Neural cell (in vitro differentiated cells): ENCODE data around the gene CRELD1. TPM values are rescaled to one million over a fixed set of nuclear protein-coding genes. Genes with fewer than 3 reads are reported as not detected.

Experiments
- H2AFZ ChIP-seq: fragments of 200-600, 300-800 bp; sonication (generic), shearing (Covaris generic); 2 replicates; pipeline ENCODE4 v1.6.0; 2014; ENCODE audit warnings: low read depth, mild to moderate bottlenecking, antibody characterized with exemption, low read length, moderate library complexity
- H3F3A ChIP-seq: fragments of 200-600 bp; shearing (Covaris generic); 2 replicates; pipeline ENCODE4 v1.6.1; 2016; ENCODE audit warnings: mild to moderate bottlenecking, moderate library complexity, mixed read lengths, antibody characterized with exemption, low read length; ENCODE audit not compliant: insufficient read depth, poor library complexity, severe bottlenecking
- H3K27ac ChIP-seq: fragments of 200-600, 300-800 bp; sonication (generic), shearing (Covaris generic); 2 replicates; pipeline ENCODE4 v1.5.1; 2014; ENCODE audit warnings: mild to moderate bottlenecking, low read length, moderate library complexity
- H3K27me3 ChIP-seq: fragments of 300-800, 200-600 bp; sonication (generic), shearing (Covaris generic); 2 replicates; pipeline ENCODE4 v1.6.0; 2014; ENCODE audit warnings: mild to moderate bottlenecking, low read depth, low read length, moderate library complexity; ENCODE audit not compliant: insufficient read depth
- H3K36me3 ChIP-seq: fragments of 300-800, 200-600 bp; sonication (generic), shearing (Covaris generic); 2 replicates; pipeline ENCODE4 v1.5.1; 2014; ENCODE audit warnings: mild to moderate bottlenecking, antibody characterized with exemption, low read length, moderate library complexity; ENCODE audit not compliant: insufficient read depth
- H3K4me2 ChIP-seq: fragments of 300-800, 200-600 bp; sonication (generic), shearing (Covaris generic); 2 replicates; pipeline ENCODE4 v1.6.0; 2014; ENCODE audit warnings: mild to moderate bottlenecking, low read length
- H3K4me3 ChIP-seq: fragments of 300-800, 200-600 bp; sonication (generic), shearing (Covaris generic); 2 replicates; pipeline ENCODE4 v1.5.1; 2014; ENCODE audit warnings: mild to moderate bottlenecking, low read length, moderate library complexity
- H3K79me2 ChIP-seq: fragments of 200-600 bp; shearing (Covaris generic); replicated peaks from 2 replicates; pipeline ENCODE4 v1.6.0; 2014; ENCODE audit warnings: mild to moderate bottlenecking, low read length, moderate library complexity; ENCODE audit not compliant: insufficient read depth
- H3K9ac ChIP-seq: fragments of 300-800, 200-600 bp; sonication (generic), shearing (Covaris generic); 2 replicates; pipeline ENCODE4 v1.6.1; 2016; ENCODE audit warnings: mild to moderate bottlenecking, low read length, mixed read lengths
- H3K9me2 ChIP-seq: fragments of 200-600 bp; shearing (Covaris generic); 2 replicates; pipeline ENCODE4 v1.6.1; 2016; ENCODE audit warnings: mild to moderate bottlenecking, low read length, mixed read lengths; ENCODE audit not compliant: insufficient read depth
- H3K9me3 ChIP-seq: fragments of 200-600, 300-800 bp; sonication (generic), shearing (Covaris generic); 2 replicates; pipeline ENCODE4 v1.6.1; 2016; ENCODE audit warnings: mild to moderate bottlenecking, mixed run types, low read length, moderate library complexity, mixed read lengths
- H4K20me1 ChIP-seq: fragments of 200-600 bp; shearing (Covaris generic); 2 replicates; pipeline ENCODE4 v1.6.1; 2016; ENCODE audit warnings: mild to moderate bottlenecking, mixed run types; ENCODE audit not compliant: insufficient read depth
- CTCF ChIP-seq: fragments of 450-650 bp; IDR thresholded peaks from 2 replicates; pipeline ENCODE4 v1.5.1; 2014; ENCODE audit warnings: antibody characterized with exemption, mild to moderate bottlenecking, moderate library complexity; ENCODE audit not compliant: poor library complexity, severe bottlenecking
- EP300 ChIP-seq: fragments of 450-650 bp; conservative IDR thresholded peaks from 2 replicates; pipeline ENCODE4 v1.6.1; 2014; ENCODE audit warnings: antibody characterized with exemption, mild to moderate bottlenecking, moderate library complexity; ENCODE audit not compliant: poor library complexity, severe bottlenecking
- EZH2 ChIP-seq: fragments of 200-600, 300-800 bp; shearing (Covaris generic), sonication (generic); IDR thresholded peaks from 2 replicates; pipeline ENCODE4 v1.6.1; 2014; ENCODE audit warnings: antibody characterized with exemption, low read length, borderline replicate concordance, mild to moderate bottlenecking; ENCODE audit not compliant: insufficient read depth, poor library complexity, severe bottlenecking
- MXI1 ChIP-seq: fragments of 450-650 bp; conservative IDR thresholded peaks from 2 replicates; pipeline ENCODE4 v1.6.1; 2014; ENCODE audit warnings: antibody characterized with exemption, mild to moderate bottlenecking; ENCODE audit not compliant: poor library complexity, severe bottlenecking
- POLR2AphosphoS5 ChIP-seq: IDR thresholded peaks from 2 replicates; pipeline ENCODE4 v1.6.1; 2012
- RAD21 ChIP-seq: fragments of 450-650 bp; conservative IDR thresholded peaks from 2 replicates; pipeline ENCODE4 v1.6.1; 2014; ENCODE audit warnings: antibody characterized with exemption, mild to moderate bottlenecking, moderate library complexity
- REST ChIP-seq: IDR thresholded peaks from 2 replicates; pipeline ENCODE4 v1.6.1; 2012; ENCODE audit warnings: borderline replicate concordance
- SMC3 ChIP-seq: fragments of 450-650 bp; conservative IDR thresholded peaks from 2 replicates; pipeline ENCODE4 v1.6.1; 2014; ENCODE audit warnings: antibody characterized with exemption, mild to moderate bottlenecking, moderate library complexity; ENCODE audit not compliant: poor library complexity
- TAF1 ChIP-seq: IDR thresholded peaks from 2 replicates; pipeline ENCODE4 v1.6.1; 2012; ENCODE audit warnings: low read depth
- polyA plus RNA-seq: library from polyadenylated mRNA; depleted of rRNA; stranded (reverse); fragments of >200 nt; gene quantifications from 2 replicates; pipeline ENCODE4 v1.2.3, GENCODE V29; 2014

Gene CRELD1
- polyA plus RNA-seq, 1 donor from 2014 or later: 48.9 TPM

GRCh38 chr3:9912294-9912935 lies 21.2 kb upstream of the CRELD1 start:
- H3K4me3 ChIP-seq: no peak overlapping the region
- no peaks in the 10 kb centered on the region for H3F3A ChIP-seq
- H3K9me2 ChIP-seq: no peaks in the 10 kb centered on the region
- H3K36me3 ChIP-seq: no peaks in the 10 kb centered on the region
- peaks cover 16% of the 10 kb centered on the region for H3K27me3 ChIP-seq
- TF ChIP-seq RAD21: no peak
- no peak for TF ChIP-seq EZH2
- no peak for TF ChIP-seq EP300
- no peak for TF ChIP-seq REST
- TF ChIP-seq POLR2AphosphoS5: no peak
- no peak for TF ChIP-seq TAF1
- TF ChIP-seq CTCF: no peak
- no peak for TF ChIP-seq SMC3
- TF ChIP-seq MXI1: no peak
- no peaks in the 10 kb centered on the region for H4K20me1 ChIP-seq
- no peaks in the 10 kb centered on the region for H3K79me2 ChIP-seq
- H3K27ac ChIP-seq: no peak overlapping the region
- no peak overlapping the region for H3K4me2 ChIP-seq
- no peaks in the 10 kb centered on the region for H3K9me3 ChIP-seq
- no peak overlapping the region for H2AFZ ChIP-seq
- no peak overlapping the region for H3K9ac ChIP-seq

- Histone ChIP-seq H2AFZ (no peak overlapping the region), H3K4me2 (no peak overlapping the region), H3K27ac (no peak overlapping the region), H3K27me3 (peaks cover 16% of the 10 kb centered on the region), H3K4me3 (no peak overlapping the region), H3K9ac (no peak overlapping the region), H3K36me3 (no peaks in the 10 kb centered on the region), H3K9me2 (no peaks in the 10 kb centered on the region), H4K20me1 (no peaks in the 10 kb centered on the region), H3F3A (no peaks in the 10 kb centered on the region), H3K9me3 (no peaks in the 10 kb centered on the region), H3K79me2 (no peaks in the 10 kb centered on the region)
- TF ChIP-seq REST (no peak), TAF1 (no peak), RAD21 (no peak), EZH2 (no peak)
Observed at GRCh38 chr3:9913601-9914000, 20.0 kb upstream of the CRELD1 start.
